ENCODE data around the gene RASL11B.

DNA sequence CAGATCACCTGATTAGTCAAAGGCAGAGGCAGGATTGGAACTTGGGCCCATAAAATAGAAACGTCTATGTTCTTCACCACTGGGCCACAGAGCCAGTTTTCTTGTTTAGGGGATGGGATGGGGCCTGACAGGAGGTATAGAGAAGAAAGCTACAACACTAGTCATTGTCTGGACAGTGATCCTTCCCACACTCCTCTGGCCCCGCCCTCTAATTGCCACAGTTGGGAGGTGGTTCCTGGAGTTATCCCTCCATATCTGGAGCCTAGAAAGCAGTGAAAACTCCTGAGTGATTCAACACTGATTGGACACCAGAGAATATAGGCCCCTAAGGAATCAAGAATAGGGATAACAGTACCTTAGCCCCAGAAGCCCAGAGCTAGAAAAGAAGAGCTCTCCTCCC lies 22.9 kb downstream of the RASL11B start:
- TF ChIP-seq, protein P1, sequence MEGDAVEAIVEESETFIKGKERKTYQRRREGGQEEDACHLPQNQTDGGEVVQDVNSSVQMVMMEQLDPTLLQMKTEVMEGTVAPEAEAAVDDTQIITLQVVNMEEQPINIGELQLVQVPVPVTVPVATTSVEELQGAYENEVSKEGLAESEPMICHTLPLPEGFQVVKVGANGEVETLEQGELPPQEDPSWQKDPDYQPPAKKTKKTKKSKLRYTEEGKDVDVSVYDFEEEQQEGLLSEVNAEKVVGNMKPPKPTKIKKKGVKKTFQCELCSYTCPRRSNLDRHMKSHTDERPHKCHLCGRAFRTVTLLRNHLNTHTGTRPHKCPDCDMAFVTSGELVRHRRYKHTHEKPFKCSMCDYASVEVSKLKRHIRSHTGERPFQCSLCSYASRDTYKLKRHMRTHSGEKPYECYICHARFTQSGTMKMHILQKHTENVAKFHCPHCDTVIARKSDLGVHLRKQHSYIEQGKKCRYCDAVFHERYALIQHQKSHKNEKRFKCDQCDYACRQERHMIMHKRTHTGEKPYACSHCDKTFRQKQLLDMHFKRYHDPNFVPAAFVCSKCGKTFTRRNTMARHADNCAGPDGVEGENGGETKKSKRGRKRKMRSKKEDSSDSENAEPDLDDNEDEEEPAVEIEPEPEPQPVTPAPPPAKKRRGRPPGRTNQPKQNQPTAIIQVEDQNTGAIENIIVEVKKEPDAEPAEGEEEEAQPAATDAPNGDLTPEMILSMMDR (IDR thresholded peaks at IDR 0.05) = no peak
- TF ChIP-seq POLR2AphosphoS5 (IDR thresholded peaks at IDR 0.05) = no peak
- no peak for TF ChIP-seq POLR2A (IDR thresholded peaks at IDR 0.05)
- TF ChIP-seq EP300 (IDR thresholded peaks at IDR 0.05; ENCODE audit: low read depth) = no peak

Measured in transverse colon (tissue), 4 donors.